Activated naive CD8-positive, alpha-beta T cell treated with anti-CD3 and anti-CD28 coated beads, Interleukin-2, amount 50 U/mL, for 24 hours (primary cell): ENCODE results near the gene NSF.
A peak's percentile ranks its signal among the peaks of the same experiment; 100 is the strongest.
"Not testable (repeated sequence)": the region's sequence is repeated elsewhere in the genome, so short reads cannot be mapped to it uniquely, and the experiment has no call there.

Source experiments
- ATAC-seq: fragments of 150-1000 bp; cut with Tn5 transposase; one replicate; pipeline ENCODE4 v1.10.0; 2021
- DNase-seq: peaks from one replicate; pipeline ENCODE4 v3.0.0; 2021
- H3K27ac Mint-ChIP-seq: one replicate; pipeline ENCODE4 v1.8.0; 2021; ENCODE audit warnings: mild to moderate bottlenecking, mixed read lengths
- H3K27me3 Mint-ChIP-seq: one replicate; pipeline ENCODE4 v1.8.0; 2021; ENCODE audit warnings: mixed read lengths
- H3K36me3 Mint-ChIP-seq: one replicate; pipeline ENCODE4 v1.8.0; 2021; ENCODE audit warnings: low read depth, mixed read lengths
- H3K4me1 Mint-ChIP-seq: one replicate; pipeline ENCODE4 v1.8.0; 2021; ENCODE audit warnings: mixed read lengths
- H3K4me3 Mint-ChIP-seq: one replicate; pipeline ENCODE4 v1.8.0; 2021; ENCODE audit warnings: mild to moderate bottlenecking, moderate library complexity, mixed read lengths
- H3K9me3 Mint-ChIP-seq: one replicate; pipeline ENCODE4 v1.8.0; 2021; ENCODE audit warnings: mixed read lengths

The NSF gene

DNA sequence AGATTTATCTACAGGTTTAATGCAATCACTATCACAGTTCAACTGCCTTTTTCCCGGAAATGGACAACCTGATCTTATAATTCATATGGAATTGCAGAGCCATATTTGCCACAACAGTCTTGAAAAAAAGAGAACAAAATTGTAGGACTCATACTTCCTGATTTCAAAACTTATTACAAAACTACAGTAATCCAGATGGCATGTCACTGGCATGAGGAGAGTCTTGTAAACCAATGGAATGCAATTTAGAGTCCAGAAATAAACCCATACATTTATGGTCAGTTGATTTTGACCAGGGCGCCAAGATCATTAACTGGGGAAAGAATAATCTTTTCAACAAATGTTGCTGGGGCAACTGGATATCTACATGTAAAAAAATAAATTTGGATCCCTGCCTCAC, 20.8 kb downstream of the NSF start:
- not testable (repeated sequence) for H3K27ac Mint-ChIP-seq, H3K4me3 Mint-ChIP-seq, H3K27me3 Mint-ChIP-seq

DNA sequence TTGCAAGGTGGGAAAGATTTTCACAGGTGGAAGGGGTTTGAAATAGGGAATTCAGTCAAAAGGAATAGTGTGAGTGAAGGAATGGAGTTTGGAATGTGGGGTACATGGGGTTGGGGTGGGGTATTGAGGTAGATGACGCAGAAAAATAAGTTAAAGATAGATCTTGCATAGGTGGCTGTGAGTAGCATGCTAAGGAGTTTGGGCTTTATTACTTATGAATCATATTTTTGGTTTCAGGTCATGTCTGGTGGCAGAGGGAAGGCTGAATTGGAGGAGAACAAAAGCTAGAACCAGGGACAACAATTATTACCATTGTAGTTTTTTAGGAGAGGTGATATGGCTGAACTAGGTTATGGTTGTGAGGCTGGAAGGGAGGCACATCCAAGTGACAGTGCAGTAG, 23.4 kb downstream of the NSF start:
- DNase-seq, H3K9me3 Mint-ChIP-seq, H3K4me3 Mint-ChIP-seq, H3K27me3 Mint-ChIP-seq, H3K36me3 Mint-ChIP-seq, H3K4me1 Mint-ChIP-seq, H3K27ac Mint-ChIP-seq, ATAC-seq: not testable (repeated sequence)

More for the DNA sequence above, 20.8 kb downstream of the NSF start:
- ATAC-seq, H3K9me3 Mint-ChIP-seq, DNase-seq, H3K36me3 Mint-ChIP-seq, H3K4me1 Mint-ChIP-seq: not testable (repeated sequence)

DNA sequence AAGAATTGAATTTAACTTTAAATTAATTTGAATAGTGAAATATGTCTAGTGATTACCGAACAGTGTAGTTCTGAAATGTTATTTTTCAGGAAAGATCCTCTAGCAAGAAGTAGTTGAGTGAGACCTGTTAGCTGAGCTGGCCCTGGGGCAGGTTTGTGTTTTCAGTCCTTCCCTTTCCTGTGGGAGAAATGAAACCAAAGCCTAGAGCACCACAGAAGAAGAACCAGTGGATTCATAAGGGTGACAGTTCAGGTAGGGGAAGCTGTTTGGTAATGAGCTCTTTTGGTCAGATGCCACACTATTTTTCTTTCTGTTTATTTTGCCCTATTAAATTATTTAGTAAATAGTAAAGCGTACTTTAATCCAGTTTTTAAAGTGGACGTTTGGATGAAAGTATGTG, 26.7 kb downstream of the NSF start:
- H3K4me3 Mint-ChIP-seq, H3K27ac Mint-ChIP-seq, H3K36me3 Mint-ChIP-seq, DNase-seq, ATAC-seq, H3K27me3 Mint-ChIP-seq, H3K9me3 Mint-ChIP-seq, H3K4me1 Mint-ChIP-seq: not testable (repeated sequence)

DNA sequence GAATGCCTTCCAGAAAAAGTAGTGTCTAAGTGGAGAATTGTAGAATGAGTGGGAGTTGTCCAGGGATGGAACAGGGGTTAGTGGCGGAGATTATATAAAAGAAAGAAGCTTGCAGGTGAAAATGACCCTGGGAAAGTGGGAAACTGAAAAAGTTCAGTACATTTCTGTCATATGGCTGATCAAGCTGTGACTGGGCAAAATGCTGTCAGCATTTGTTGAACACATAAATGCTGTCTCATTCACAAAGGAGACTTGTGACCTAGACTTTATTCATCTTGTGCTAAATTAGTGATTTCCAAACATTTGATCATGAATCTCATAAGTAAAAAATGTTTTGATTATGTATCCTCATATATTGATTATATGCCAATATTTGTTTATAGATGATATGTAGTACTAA, 28.5 kb downstream of the NSF start:
- H3K9me3 Mint-ChIP-seq, DNase-seq, H3K27ac Mint-ChIP-seq, ATAC-seq, H3K27me3 Mint-ChIP-seq, H3K4me1 Mint-ChIP-seq, H3K4me3 Mint-ChIP-seq, H3K36me3 Mint-ChIP-seq: not testable (repeated sequence)

DNA sequence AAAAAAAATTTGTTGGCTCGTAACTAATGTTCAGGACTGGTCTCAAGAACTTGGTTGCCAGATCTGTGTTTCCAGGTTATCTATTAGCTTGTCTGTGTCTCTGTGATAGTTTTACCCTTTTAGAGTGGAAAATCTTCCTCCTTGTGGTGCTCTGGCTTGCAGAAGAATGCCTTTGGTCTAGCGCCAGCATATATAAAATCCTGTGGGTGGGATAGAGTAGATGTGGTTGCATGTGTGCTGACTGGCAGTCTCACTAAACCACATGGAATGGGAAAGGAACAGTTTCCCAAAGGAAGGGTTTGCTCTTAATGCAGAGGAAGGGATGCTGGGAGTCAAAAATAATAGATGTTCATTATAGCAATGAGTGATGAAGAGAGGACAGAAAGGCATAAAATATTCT, 33.3 kb downstream of the NSF start:
- not testable (repeated sequence) for H3K36me3 Mint-ChIP-seq, H3K27ac Mint-ChIP-seq, H3K9me3 Mint-ChIP-seq, H3K4me3 Mint-ChIP-seq, DNase-seq, H3K4me1 Mint-ChIP-seq, H3K27me3 Mint-ChIP-seq, ATAC-seq

DNA sequence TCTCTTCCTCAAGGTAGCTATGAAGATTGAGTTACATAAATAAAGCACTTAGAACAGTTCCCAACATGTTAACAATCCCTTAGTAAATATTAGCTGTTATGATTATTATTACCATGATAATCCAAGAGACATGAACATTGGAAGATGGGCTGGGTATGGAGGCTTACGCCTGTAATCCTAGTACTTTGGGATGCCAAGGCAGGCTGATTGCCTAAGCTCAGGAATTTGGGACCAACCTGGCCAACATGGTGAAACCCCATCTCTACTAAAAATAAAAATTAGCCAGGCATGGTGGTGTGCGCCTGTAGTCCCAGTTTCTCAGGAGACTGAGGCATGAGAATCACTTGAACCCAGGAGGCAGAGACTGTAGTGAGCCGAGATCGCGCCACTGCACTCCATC, 34.3 kb downstream of the NSF start:
- not testable (repeated sequence) for H3K36me3 Mint-ChIP-seq, H3K4me1 Mint-ChIP-seq, H3K4me3 Mint-ChIP-seq, H3K9me3 Mint-ChIP-seq, ATAC-seq, DNase-seq, H3K27ac Mint-ChIP-seq, H3K27me3 Mint-ChIP-seq

DNA sequence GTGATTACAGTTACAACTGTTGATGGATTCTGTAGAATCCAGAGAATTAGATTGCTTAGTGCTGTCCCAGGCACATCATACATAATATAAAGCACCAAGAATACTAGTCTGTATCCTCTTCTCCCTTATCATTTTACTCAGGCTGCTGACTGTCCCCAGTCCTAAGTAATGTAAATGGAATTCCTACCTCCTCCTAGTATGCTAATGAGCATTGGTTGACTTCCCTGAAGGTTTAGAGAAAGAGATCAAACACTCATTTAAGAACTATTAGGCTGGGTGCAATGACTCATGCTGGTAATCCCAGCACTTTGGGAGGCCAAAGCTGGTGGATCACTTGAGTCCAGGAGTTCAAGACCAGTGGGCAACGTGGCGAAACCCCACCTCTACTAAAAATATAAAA, 37.0 kb downstream of the NSF start:
- ATAC-seq, H3K27ac Mint-ChIP-seq, H3K4me3 Mint-ChIP-seq: not testable (repeated sequence)

DNA sequence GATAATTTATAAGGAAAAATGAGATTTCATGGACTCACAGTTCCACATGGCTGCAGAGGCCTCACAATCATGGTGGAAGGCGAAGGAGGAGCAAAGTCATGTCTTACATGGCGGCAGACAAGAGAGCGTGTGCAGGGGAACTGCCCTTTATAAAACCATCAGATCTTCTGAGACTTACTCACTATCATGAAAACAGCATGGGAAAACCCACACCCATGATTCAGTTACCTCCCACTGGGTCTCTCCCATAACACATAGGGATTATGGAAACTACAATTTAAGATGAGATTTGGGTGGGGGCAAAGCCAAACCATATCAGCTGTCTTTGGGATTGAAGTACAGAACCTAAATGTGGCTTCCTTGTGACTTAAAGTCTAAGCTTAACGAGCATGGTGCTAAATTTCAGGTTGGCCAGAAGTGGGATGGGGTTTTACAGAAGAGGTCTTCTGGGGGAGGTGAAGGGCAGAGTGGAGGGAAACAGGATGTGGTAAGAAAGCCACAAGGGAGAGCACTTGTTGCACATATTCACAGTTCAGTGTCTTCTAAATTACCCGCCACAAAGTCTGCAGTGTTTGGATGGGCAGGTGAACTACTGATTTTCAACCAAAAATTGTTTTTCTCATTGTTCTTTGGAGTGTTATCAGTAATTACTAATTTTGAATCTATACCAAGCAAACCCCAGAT, 38.4 kb downstream of the NSF start:
- not testable (repeated sequence) for H3K9me3 Mint-ChIP-seq, H3K4me1 Mint-ChIP-seq, H3K36me3 Mint-ChIP-seq, DNase-seq, H3K27ac Mint-ChIP-seq, H3K27me3 Mint-ChIP-seq, H3K4me3 Mint-ChIP-seq
- ATAC-seq, result peak; percentile 91

More for the DNA sequence above, 37.0 kb downstream of the NSF start:
- H3K9me3 Mint-ChIP-seq, H3K4me1 Mint-ChIP-seq, DNase-seq, H3K27me3 Mint-ChIP-seq, H3K36me3 Mint-ChIP-seq: not testable (repeated sequence)

DNA sequence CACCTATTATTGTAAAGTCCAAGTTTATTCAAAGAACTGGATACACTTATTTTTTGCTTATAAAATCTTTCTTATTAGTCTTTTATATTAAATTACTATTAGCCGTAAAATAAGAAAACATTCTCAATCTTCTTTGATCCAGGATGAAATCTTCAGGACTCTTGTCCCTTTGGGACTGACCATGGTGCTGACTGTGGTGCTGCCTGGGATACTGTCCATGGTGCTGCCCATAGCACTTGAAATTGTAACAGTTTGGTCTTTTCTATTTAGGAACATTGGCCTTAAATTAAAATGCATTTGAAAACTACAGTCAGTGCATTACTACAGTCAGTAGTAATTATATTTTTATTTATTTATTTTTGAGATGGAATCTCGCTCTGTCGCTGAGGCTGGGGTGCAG, 41.7 kb downstream of the NSF start:
- not testable (repeated sequence) for H3K27ac Mint-ChIP-seq, H3K4me1 Mint-ChIP-seq, H3K9me3 Mint-ChIP-seq, DNase-seq, H3K27me3 Mint-ChIP-seq, H3K4me3 Mint-ChIP-seq, ATAC-seq, H3K36me3 Mint-ChIP-seq

DNA sequence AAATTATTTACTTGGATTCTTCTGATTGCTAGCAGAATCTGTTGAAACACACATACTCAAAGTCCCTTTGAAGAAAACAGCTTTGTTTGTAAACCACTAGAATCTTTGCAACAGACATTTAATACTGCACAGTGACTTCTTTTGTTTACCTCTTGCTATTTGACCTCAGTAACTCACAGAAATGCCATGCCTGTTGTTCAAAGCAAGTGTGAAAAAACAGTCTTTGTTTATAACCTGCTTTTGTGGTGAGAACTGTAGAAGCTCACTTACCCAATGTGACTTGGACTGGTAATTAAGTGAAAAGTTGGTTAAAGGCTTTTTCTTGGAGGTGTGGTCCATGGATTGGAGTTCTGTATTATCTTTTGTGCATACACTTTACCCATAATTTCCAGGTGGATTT, 44.4 kb downstream of the NSF start:
- not testable (repeated sequence) for DNase-seq, H3K27me3 Mint-ChIP-seq, H3K27ac Mint-ChIP-seq, ATAC-seq, H3K4me1 Mint-ChIP-seq, H3K9me3 Mint-ChIP-seq, H3K4me3 Mint-ChIP-seq, H3K36me3 Mint-ChIP-seq

DNA sequence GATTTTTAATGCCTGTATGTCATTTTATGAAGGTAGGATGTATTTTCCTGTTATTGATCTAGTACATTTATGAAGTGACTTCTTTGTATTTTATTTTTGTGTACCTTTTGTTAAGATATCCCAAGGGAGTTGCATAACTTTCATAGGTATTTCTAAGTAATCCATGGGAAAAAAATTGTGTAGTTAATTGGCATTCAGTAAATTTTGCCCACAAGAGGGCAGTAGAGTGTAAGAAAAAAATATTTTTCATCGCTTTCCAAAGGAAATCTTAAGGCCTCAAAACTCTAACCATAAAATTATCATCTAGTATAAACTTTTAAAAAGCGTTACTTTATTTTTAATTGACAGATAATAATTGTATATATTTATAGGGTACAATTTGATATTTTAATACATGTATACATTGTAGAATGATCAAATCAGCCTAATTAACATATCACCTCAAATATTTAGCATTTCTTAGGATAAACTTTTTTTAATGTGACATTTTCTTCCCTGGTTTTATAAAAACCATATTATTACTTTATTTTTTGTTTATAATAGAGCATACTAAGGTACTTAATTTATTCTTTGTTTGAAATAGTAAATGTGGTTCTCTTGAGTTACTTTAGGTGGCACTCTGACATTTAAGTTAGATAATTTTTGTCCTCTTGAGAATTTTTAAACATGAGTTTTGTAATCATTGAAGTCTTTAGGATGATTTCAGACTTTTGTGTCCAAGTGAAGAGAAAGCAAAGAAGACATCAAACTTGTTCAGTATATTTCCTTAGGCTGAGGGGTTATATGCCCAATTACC, 51.6 kb downstream of the NSF start:
- not testable (repeated sequence) for ATAC-seq, H3K9me3 Mint-ChIP-seq, H3K36me3 Mint-ChIP-seq, H3K4me1 Mint-ChIP-seq, H3K27me3 Mint-ChIP-seq, H3K27ac Mint-ChIP-seq, H3K4me3 Mint-ChIP-seq, DNase-seq

DNA sequence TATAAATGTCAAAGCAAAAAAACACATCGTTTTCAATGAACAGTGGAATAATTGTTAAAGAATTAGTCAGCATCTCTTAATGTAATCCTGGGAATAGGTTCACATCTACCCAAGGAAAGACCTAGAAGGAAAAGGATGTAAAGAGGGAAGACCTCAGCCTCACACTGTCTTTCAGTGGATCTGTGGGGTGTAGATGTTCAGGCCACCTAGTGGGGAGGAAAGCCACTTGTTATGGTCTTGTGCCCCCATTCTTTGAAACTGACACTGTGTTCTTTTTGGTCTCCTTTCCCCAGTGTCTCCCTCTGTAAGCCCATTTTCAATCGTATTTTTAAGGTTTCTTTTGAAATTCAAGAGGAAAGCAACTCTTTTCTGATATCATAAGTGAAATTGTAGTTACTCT, 56.8 kb downstream of the NSF start:
- H3K4me1 Mint-ChIP-seq, DNase-seq, H3K4me3 Mint-ChIP-seq, H3K9me3 Mint-ChIP-seq, H3K36me3 Mint-ChIP-seq, H3K27me3 Mint-ChIP-seq, H3K27ac Mint-ChIP-seq, ATAC-seq: not testable (repeated sequence)

DNA sequence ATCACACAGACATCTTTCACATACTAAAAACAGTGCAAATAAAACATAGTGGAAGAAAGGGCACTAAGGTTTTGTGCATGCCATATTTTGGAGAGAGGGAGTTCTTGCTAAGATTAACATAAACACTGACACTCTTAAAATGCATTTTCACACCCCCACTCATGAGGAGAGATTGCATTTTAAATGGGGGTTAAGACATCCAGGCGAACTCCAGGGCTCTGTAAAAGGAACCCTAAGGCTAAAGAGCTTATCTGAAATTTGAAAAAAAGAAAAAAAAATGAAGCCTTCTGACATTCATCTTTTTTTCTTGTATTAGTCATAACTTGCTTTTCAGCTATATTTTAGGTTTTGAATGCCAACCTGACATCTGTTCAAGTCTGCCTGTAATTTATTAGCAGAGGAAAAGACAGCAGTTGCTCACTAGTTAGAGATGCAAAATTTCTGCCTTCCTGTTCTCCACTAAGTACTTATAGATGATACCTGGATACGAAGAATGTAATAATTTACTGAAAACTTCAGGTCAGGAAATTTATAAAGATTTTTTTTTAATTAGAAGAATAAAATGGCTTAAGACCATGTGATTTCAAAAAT, 57.3 kb downstream of the NSF start:
- not testable (repeated sequence) for H3K4me3 Mint-ChIP-seq, H3K36me3 Mint-ChIP-seq, H3K27me3 Mint-ChIP-seq, ATAC-seq, DNase-seq, H3K4me1 Mint-ChIP-seq, H3K9me3 Mint-ChIP-seq, H3K27ac Mint-ChIP-seq

DNA sequence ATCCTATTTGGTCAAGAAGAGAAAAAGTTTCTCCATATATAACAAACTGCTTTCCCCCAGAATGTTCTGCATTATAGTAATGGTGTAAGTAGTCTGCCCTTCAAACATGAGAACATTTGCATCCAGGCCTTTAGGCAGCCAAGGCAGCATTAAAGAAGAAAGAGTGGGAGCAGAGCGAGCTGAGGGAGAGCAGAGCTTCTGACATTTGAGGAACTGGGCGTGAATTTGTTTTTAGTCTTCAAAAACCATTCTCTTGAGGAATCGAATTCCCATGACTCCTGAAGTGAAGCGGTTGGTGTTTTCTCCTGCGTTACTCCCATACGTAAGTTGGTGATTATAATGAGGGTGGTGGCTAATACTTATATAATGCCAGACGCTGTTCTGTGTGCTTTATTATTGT, 58.8 kb downstream of the NSF start:
- not testable (repeated sequence) for H3K27ac Mint-ChIP-seq, H3K27me3 Mint-ChIP-seq, H3K9me3 Mint-ChIP-seq, DNase-seq, H3K4me1 Mint-ChIP-seq, H3K36me3 Mint-ChIP-seq, ATAC-seq, H3K4me3 Mint-ChIP-seq

DNA sequence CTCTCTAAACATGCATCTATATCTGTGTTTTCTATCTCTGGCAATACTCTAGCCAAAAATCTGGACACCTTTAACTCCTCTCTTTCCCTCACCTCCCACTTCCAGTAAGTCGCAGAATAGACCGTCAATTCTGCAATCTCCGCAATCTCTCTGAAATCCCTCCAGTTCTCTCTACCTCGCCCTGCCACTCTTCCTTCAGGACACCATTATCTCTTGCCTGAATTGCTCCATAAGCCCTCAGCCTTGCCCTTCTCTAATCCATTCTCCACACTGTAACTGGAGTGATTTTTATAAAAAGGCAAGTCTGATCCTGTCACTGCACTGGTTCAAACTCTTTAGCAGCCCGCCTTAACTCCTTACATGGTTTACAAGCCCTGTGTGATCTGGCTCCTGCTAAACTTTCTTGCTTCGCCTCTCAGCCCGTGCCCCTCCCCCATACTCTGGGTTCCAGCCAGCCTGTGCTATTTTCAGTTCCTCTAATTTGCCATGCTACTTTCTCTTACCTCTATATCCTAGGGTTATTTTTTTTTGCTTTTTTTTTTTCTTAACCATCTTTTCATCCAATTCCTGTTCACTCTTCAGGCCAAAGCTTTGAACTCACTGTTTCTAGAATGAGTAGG, 61.7 kb downstream of the NSF start:
- not testable (repeated sequence) for DNase-seq, H3K9me3 Mint-ChIP-seq, H3K27ac Mint-ChIP-seq, H3K4me3 Mint-ChIP-seq, H3K4me1 Mint-ChIP-seq, H3K36me3 Mint-ChIP-seq, H3K27me3 Mint-ChIP-seq, ATAC-seq
